ENCODE results near the gene FOXP1. TPM values are rescaled to one million over a fixed set of nuclear protein-coding genes. Genes with fewer than 3 reads are reported as not detected.
A peak's percentile ranks its signal among the peaks of the same experiment; 100 is the strongest.

Gene FOXP1
- total RNA-seq, 1 experiment from 2014 or later, result 75.3 TPM

- H2BK12ac ChIP-seq (ENCODE audit: insufficient read length, low read depth, low read length), result no peak overlapping the region
- no peak overlapping the region for H4K5ac ChIP-seq (ENCODE audit: insufficient read length, low read depth, low read length)
- no peak for TF ChIP-seq CTCF (conservative IDR thresholded peaks at IDR 0.05)
- no peaks in the 10 kb centered on the region for H3K23me2 ChIP-seq (ENCODE audit: insufficient read length, low read depth, low read length, poor library complexity, severe bottlenecking)
- H4K91ac ChIP-seq (ENCODE audit: insufficient read length, low read depth, low read length), result no peak overlapping the region
- no peak overlapping the region for H3K27ac ChIP-seq (ENCODE audit: insufficient read length, low read depth, low read length)
- peak overlapping the region in 1 of 2 experiments; percentile 50; a peak in 3 of 5 replicates for H3K4me3 Mint-ChIP-seq
- H3K4me1 Mint-ChIP-seq, result peaks cover 63 to 65% of the 10 kb centered on the region in 2 experiments
- H2AK5ac ChIP-seq (ENCODE audit: insufficient read length, low read length), result no peak overlapping the region
- no peak overlapping the region for H4K8ac ChIP-seq (replicated peaks; ENCODE audit: insufficient read length, low read depth, low read length)
- no peak overlapping the region for H2AFZ ChIP-seq (ENCODE audit: low read length)
- H2BK5ac ChIP-seq (ENCODE audit: insufficient read length, low read length), result no peak overlapping the region
- H3K79me1 ChIP-seq (ENCODE audit: insufficient read depth, low read depth, low read length, poor library complexity, severe bottlenecking), result no peaks in the 10 kb centered on the region
- H4K20me1 ChIP-seq (ENCODE audit: control insufficient read depth, insufficient read depth, insufficient read length), result no peaks in the 10 kb centered on the region
- peaks cover 28% of the 10 kb centered on the region for H3K4me1 ChIP-seq (ENCODE audit: insufficient read depth, low read length)
- no peaks in the 10 kb centered on the region for H3K79me2 ChIP-seq (ENCODE audit: insufficient read depth, low read length)
- no peak overlapping the region for H3K18ac ChIP-seq (ENCODE audit: insufficient read length, low read depth, low read length)
- no peak overlapping the region for H3K23ac ChIP-seq (ENCODE audit: insufficient read length, low read depth, low read length)
- no peak overlapping the region for H3T11ph ChIP-seq (ENCODE audit: low read length)
- no peak overlapping the region for H3K9ac ChIP-seq (ENCODE audit: extremely low read depth, insufficient read length, low read length)
- no peak overlapping the region for H3K14ac ChIP-seq (ENCODE audit: insufficient read depth, low read length)
- no peak overlapping the region for H2BK15ac ChIP-seq (ENCODE audit: low read depth, low read length)
- no peak overlapping the region for H2BK120ac ChIP-seq (ENCODE audit: low read depth, low read length, poor library complexity, severe bottlenecking)
- H3K4ac ChIP-seq (ENCODE audit: low read depth, low read length), result no peak overlapping the region
- H3K9me3 Mint-ChIP-seq, result no peaks in the 10 kb centered on the region
- H3K36me3 Mint-ChIP-seq (ENCODE audit: insufficient read depth in 1 of 3, low read depth in 3 of 3), result no peaks in the 10 kb centered on the region
- no peak overlapping the region for H3K56ac ChIP-seq (ENCODE audit: insufficient read length, low read depth, low read length)
- no peak for DNase-seq
- no peaks in the 10 kb centered on the region for H3K9me3 ChIP-seq (ENCODE audit: control insufficient read depth, low read depth, low read length)
- no peaks in the 10 kb centered on the region; the same call in 1 of the 2 replicates for H3K27me3 Mint-ChIP-seq (ENCODE audit: low read depth)
- H3K4me2 ChIP-seq (ENCODE audit: insufficient read depth, insufficient read length, low read length), result no peak overlapping the region
- H3K27ac Mint-ChIP-seq, result peak overlapping the region in 1 of 3 experiments; percentile 37; a peak in 2 of 7 replicates
- no peaks in the 10 kb centered on the region for H3K27me3 ChIP-seq (ENCODE audit: insufficient read depth, low read length)
- H2BK20ac ChIP-seq (ENCODE audit: low read depth, low read length, poor library complexity, severe bottlenecking), result no peak overlapping the region
- no CpG with 5 or more reads among the region's 6 CpGs for WGBS (ENCODE audit: extremely low coverage, insufficient read length, low lambda C conversion rate)
Observed at GRCh38 chr3:71128961-71129360, 454.6 kb downstream of the FOXP1 start.

All from H9 (cell line).